Fibroblast of the aortic adventitia (primary cell): ENCODE data around the gene TNFAIP8. TPM values are rescaled to one million over a fixed set of nuclear protein-coding genes. Genes with fewer than 3 reads are reported as not detected.
A peak's percentile ranks its signal among the peaks of the same experiment; 100 is the strongest.

Source experiments
- DNase-seq: peaks from one replicate; pipeline ENCODE4 v3.0.0-alpha.2; 2010; ENCODE audit warnings: low read depth
- H3K4me3 ChIP-seq: 2 replicates; pipeline ENCODE4 v1.5.1; 2011; ENCODE audit warnings: low read depth, mild to moderate bottlenecking, control low read depth, low read length, moderate library complexity
- CTCF ChIP-seq: IDR thresholded peaks from 2 replicates; pipeline ENCODE4 v1.5.1; 2011; ENCODE audit warnings: mild to moderate bottlenecking, low read length, control low read depth, inconsistent platforms; ENCODE audit not compliant: insufficient read depth
- total RNA-seq: library from RNA; depleted of rRNA; stranded (reverse); fragments of >200 nt; gene quantifications from 2 replicates; pipeline ENCODE4 v1.2.3, GENCODE V29; 2012; ENCODE audit warnings: low replicate concordance

TNFAIP8 gene
- total RNA-seq, 1 donor = 33.3 TPM

GRCh38 chr5:119353686-119354366 lies 2.0 kb upstream of the TNFAIP8 start:
- no peak overlapping the region for H3K4me3 ChIP-seq
- TF ChIP-seq CTCF = no peak
- DNase-seq = no peak

DNA sequence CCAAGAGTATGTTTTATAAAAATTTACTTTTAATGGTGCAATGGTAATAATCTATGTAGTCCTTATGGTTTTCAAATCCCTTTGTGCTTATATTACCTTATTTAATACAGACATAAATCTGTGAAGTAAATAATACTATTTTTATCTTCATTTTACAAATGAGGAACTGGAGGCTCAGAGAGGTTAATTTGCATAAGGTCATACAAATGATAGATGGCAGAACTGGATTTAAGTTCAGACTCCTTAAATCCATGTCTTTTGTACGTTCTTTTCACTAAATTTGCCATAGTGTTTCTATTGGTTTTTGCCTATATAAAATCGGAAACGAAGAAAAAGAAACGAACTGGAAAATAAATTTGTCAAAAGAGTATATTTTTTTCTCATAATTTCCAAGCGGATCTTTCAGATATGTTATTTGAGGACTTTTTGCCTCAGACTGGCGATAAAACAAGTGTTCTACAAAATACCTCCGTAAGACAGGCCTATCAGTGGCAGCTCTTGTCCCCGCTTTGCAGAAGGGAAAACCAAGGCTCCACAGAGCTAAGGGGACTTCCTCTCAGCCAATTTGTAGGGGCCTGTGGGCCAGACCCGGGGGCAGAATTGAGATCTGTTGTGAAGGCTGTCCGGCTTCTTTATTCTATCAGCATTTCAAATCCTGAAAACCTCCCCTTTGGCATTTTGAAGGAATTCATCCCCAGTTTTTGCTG lies 1.1 kb upstream of the TNFAIP8 start:
- H3K4me3 ChIP-seq = no peak overlapping the region
- no peak for DNase-seq
- TF ChIP-seq CTCF = no peak

GRCh38 chr5:119355244-119355638 lies 578 bp upstream of the TNFAIP8 start:
- peak overlapping the region; percentile 81 for H3K4me3 ChIP-seq
- no peak for DNase-seq
- TF ChIP-seq CTCF = no peak

- no peak for TF ChIP-seq CTCF
- DNase-seq = peak; percentile 46
- H3K4me3 ChIP-seq = peak overlapping the region; percentile 81
Measured at GRCh38 chr5:119356612-119357188, 881 bp downstream of the TNFAIP8 start.

DNA sequence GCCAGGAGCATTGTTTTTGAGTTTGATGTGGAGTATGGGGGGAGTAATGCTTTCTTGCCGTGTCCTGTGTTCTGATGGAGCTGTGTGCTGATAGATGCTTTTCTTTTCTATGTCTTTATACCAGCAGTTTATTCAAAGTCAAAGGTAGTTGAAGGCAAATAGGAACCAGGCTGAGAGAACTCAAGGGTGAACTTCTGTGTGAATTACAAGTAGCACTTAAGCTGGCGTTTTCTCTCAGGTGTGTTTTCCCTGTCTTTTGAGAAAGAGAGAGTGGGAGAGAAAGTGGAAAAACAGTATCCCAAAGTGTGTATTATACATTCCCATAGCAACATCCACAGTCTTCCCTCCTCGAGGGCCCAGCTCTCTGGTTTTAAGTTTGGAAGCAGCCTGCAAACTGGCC lies 1.5 kb downstream of the TNFAIP8 start:
- DNase-seq = no peak
- TF ChIP-seq CTCF = no peak
- H3K4me3 ChIP-seq = peak overlapping the region; percentile 81

DNA sequence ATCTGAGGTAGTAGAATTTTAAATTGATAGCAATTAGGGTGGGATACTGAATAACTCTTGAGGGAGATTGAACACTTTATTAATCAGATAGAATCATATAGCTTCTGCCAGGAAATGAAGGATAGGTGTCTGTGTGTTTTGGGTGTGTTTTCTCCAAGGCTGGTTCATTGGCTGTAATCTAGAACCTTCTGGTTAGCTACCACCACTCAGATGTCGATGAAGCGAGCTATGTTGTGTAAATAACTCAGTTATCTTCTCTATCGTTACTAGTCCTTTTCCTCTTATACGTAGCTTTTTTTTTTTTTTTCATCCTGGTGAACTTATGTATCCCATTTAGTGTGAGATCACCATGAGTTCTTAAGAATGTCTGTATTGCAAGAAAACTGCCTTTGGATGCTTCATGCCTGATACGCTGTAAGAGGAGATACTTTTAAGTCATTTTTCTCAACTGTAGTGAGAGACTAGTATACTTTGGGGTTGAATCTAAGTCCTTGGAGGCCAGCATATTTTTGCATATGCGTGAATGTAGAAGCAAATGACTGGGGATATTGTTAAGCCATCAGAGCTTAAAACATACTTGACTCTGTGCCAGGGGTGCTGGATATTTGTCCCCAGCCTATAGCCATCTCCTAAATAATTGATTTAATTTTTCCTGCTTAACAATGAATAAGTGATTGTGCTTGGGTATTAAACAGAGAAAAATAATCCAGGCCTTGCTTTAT lies 2.1 kb downstream of the TNFAIP8 start:
- no peak for TF ChIP-seq CTCF
- no peak for DNase-seq
- no peak overlapping the region for H3K4me3 ChIP-seq
